Upper lobe of left lung (tissue), 6 donors: ENCODE measurements around the gene TAOK3. TPM values are rescaled to one million over a fixed set of nuclear protein-coding genes. Genes with fewer than 3 reads are reported as not detected.

Source experiments
- ATAC-seq, 2 donors: fragments of 200-7000 bp; cut with Tn5 transposase; one replicate each; pipeline ENCODE4 v1.9.1; 2022; ENCODE audit warnings: mild to moderate bottlenecking in 2 of 2, moderate library complexity in 2 of 2; ENCODE audit not compliant: low FRiP score in 2 of 2
- DNase-seq, 2 donors: peaks; one replicate each; pipeline ENCODE4 v3.0.0-alpha.2; 2019 to 2020
- H3K27ac ChIP-seq, 4 donors: fragments of 200-600 bp; sonication (generic); one replicate each; pipeline ENCODE4 v1.5.1; 2016 to 2019
- H3K27me3 ChIP-seq, 4 donors: fragments of 200-600 bp; sonication (generic); one replicate each; pipeline ENCODE4 v1.5.1; 2017 to 2019
- H3K36me3 ChIP-seq, 4 donors: fragments of 200-600 bp; sonication (generic); one replicate each; pipeline ENCODE4 v1.5.1; 2016 to 2019
- H3K4me1 ChIP-seq, 4 donors: fragments of 200-600 bp; sonication (generic); one replicate each; pipeline ENCODE4 v1.5.1; 2018 to 2019
- H3K4me3 ChIP-seq, 4 donors: fragments of 200-600 bp; sonication (generic); one replicate each; pipeline ENCODE4 v1.5.1; 2017 to 2019; ENCODE audit warnings: mild to moderate bottlenecking in 2 of 4, moderate library complexity in 1 of 4
- H3K9me3 ChIP-seq, 4 donors: fragments of 200-600 bp; sonication (generic); one replicate each; pipeline ENCODE4 v1.5.1; 2018 to 2019
- CTCF ChIP-seq, 6 experiments: fragments of 450-650 bp in 4 of 6; fragments of 200-600 bp in 2 of 6; sonication (generic) in 2 of 6; IDR thresholded peaks; one replicate each; pipeline ENCODE4 v1.5.1; 2016 to 2019; ENCODE audit warnings: antibody characterized with exemption in 6 of 6
- EP300 ChIP-seq, 4 donors: sonication (generic); formaldehyde crosslinking; IDR thresholded peaks; one replicate each; pipeline ENCODE4 v1.5.1; 2017; ENCODE audit warnings: antibody characterized with exemption in 4 of 4, control low read depth in 2 of 4
- POLR2A ChIP-seq, 4 donors: fragments of 450-650 bp; IDR thresholded peaks; one replicate each; pipeline ENCODE4 v1.5.1; 2016 to 2017; ENCODE audit warnings: antibody characterized with exemption in 4 of 4, mild to moderate bottlenecking in 2 of 4
- POLR2AphosphoS5 ChIP-seq, 2 donors: sonication (generic); formaldehyde crosslinking; IDR thresholded peaks; one replicate each; pipeline ENCODE4 v1.5.1; 2017; ENCODE audit warnings: antibody characterized with exemption in 2 of 2
- WGBS, 2 donors: methylation state at CpG; one replicate each; pipeline ENCODE4 v1.1.5; 2017 to 2018; 5-methylcytosine and 5-hydroxymethylcytosine counted together
- total RNA-seq, 6 donors: library from RNA; depleted of rRNA in 4 of 6; stranded (reverse); fragments of >200 nt in 4 of 6; gene quantifications; one replicate each; pipeline versions ENCODE4 v1.1.0 to v1.2.1, GENCODE V29; 2016 to 2021
- donor health status: DM: no; HTN: no; CAD: no; lungs with moderate emphysema.
- donor health status: DM: no; HTN: yes; CAD: no; lungs with severe emphysema.

Gene TAOK3
- total RNA-seq, 6 donors from 2014 or later, result 49.7 to 111 (median 67.8) TPM

- H3K27ac ChIP-seq, result no peak overlapping the region
- DNase-seq, result no peak
- no peaks in the 10 kb centered on the region for H3K9me3 ChIP-seq
- no peak for TF ChIP-seq POLR2A (IDR thresholded peaks at IDR 0.05)
- TF ChIP-seq EP300 (IDR thresholded peaks at IDR 0.05), result no peak
- no peak for TF ChIP-seq POLR2AphosphoS5 (IDR thresholded peaks at IDR 0.05)
- TF ChIP-seq CTCF (IDR thresholded peaks at IDR 0.05), result no peak
- no peak overlapping the region for H3K4me3 ChIP-seq
- peaks cover 1 to 36% (median 10%) of the 10 kb centered on the region in 4 donors for H3K36me3 ChIP-seq
- WGBS, 2 donors, result 81 to 89% methylated on average over 5 of the region's 5 CpGs
- peaks cover 0 to 3% (median 0%) of the 10 kb centered on the region in 4 donors for H3K4me1 ChIP-seq
- H3K27me3 ChIP-seq, result no peaks in the 10 kb centered on the region
- no peak for ATAC-seq
Observed at GRCh38 chr12:118193477-118193876, 179.2 kb downstream of the TAOK3 start.

GRCh38 chr12:118190266-118190665 lies 182.4 kb downstream of the TAOK3 start:
- WGBS, 2 donors, result 65 to 85% methylated on average over 11 of the region's 11 CpGs
- Histone ChIP-seq H3K36me3 (peaks cover 0 to 15% (median 3%) of the 10 kb centered on the region in 4 donors), H3K9me3 (no peaks in the 10 kb centered on the region), H3K4me1 (peaks cover 0 to 3% (median 1%) of the 10 kb centered on the region in 4 donors), H3K27ac (peak overlapping the region in 3 of 4 donors; percentile 26 to 55 (median 45)), H3K27me3 (no peaks in the 10 kb centered on the region), H3K4me3 (peak overlapping the region in 3 of 4 donors; percentile 1 to 24 (median 24))
- peak in 1 of 2 donors; percentile 43 for ATAC-seq
- DNase-seq, result no peak
- TF ChIP-seq POLR2AphosphoS5 (IDR thresholded peaks at IDR 0.05) (no peak), CTCF (IDR thresholded peaks at IDR 0.05) (no peak), EP300 (IDR thresholded peaks at IDR 0.05) (no peak), POLR2A (IDR thresholded peaks at IDR 0.05) (no peak)

GRCh38 chr12:118189741-118190191 lies 182.9 kb downstream of the TAOK3 start:
- peak overlapping the region in 3 of 4 donors; percentile 1 to 24 (median 24) for H3K4me3 ChIP-seq
- DNase-seq, result peak in 1 of 2 donors; percentile 59

GRCh38 chr12:118188690-118189371 lies 183.9 kb downstream of the TAOK3 start:
- DNase-seq (peak in 1 of 2 donors; percentile 85), ATAC-seq (peak in 1 of 2 donors; percentile 87)
- H3K4me3 ChIP-seq, result peak overlapping the region in 2 of 4 donors; percentile 11 to 24
- peak overlapping the region in 2 of 4 donors; percentile 22 to 42 for H3K27ac ChIP-seq
- peaks cover 0 to 5% (median 3%) of the 10 kb centered on the region in 4 donors for H3K4me1 ChIP-seq
- no peaks in the 10 kb centered on the region for H3K9me3 ChIP-seq
- no peaks in the 10 kb centered on the region for H3K27me3 ChIP-seq
- WGBS, 2 donors, result 68 to 70% methylated on average over 10 of the region's 10 CpGs
- TF ChIP-seq EP300 (IDR thresholded peaks at IDR 0.05), result no peak
- no peak for TF ChIP-seq CTCF (IDR thresholded peaks at IDR 0.05)
- TF ChIP-seq POLR2AphosphoS5 (IDR thresholded peaks at IDR 0.05), result no peak
- no peak for TF ChIP-seq POLR2A (IDR thresholded peaks at IDR 0.05)
- peaks cover 0 to 4% (median 1%) of the 10 kb centered on the region in 4 donors for H3K36me3 ChIP-seq

More at GRCh38 chr12:118189741-118190191, 182.9 kb downstream of the TAOK3 start:
- Histone ChIP-seq H3K27me3 (no peaks in the 10 kb centered on the region), H3K4me1 (peaks cover 0 to 5% (median 2%) of the 10 kb centered on the region in 4 donors), H3K9me3 (no peaks in the 10 kb centered on the region), H3K27ac (peak overlapping the region in 3 of 4 donors; percentile 45 to 67 (median 48)), H3K36me3 (peaks cover 0 to 10% (median 3%) of the 10 kb centered on the region in 4 donors)
- 53 to 64% methylated on average over 14 of the region's 14 CpGs for WGBS, 2 donors
- peak in 1 of 2 donors; percentile 58 for ATAC-seq
- TF ChIP-seq EP300 (IDR thresholded peaks at IDR 0.05), result no peak

GRCh38 chr12:118187751-118188435 lies 184.8 kb downstream of the TAOK3 start:
- Histone ChIP-seq H3K27ac (peak overlapping the region in 2 of 4 donors; percentile 22 to 42), H3K27me3 (no peaks in the 10 kb centered on the region), H3K4me1 (peaks cover 0 to 13% (median 7%) of the 10 kb centered on the region in 4 donors), H3K36me3 (no peaks in the 10 kb centered on the region), H3K9me3 (no peaks in the 10 kb centered on the region), H3K4me3 (no peak overlapping the region)
- 79 to 80% methylated on average over 6 of the region's 6 CpGs for WGBS, 2 donors
- ATAC-seq (no peak), DNase-seq (no peak)
- no peak for TF ChIP-seq EP300 (IDR thresholded peaks at IDR 0.05)
- no peak for TF ChIP-seq CTCF (IDR thresholded peaks at IDR 0.05)
- no peak for TF ChIP-seq POLR2A (IDR thresholded peaks at IDR 0.05)
- TF ChIP-seq POLR2AphosphoS5 (IDR thresholded peaks at IDR 0.05), result no peak
